ENCODE results near the gene INSYN1.
"Not testable (repeated sequence)": the region's sequence is repeated elsewhere in the genome, so short reads cannot be mapped to it uniquely, and the experiment has no call there.

Gene INSYN1

GRCh38 chr15:73702311-73703239 is 50.6 kb downstream of the INSYN1 start:
- H3K27ac ChIP-seq (ENCODE audit: insufficient read depth, low read depth, low read length, poor library complexity, severe bottlenecking); H3K27me3 ChIP-seq (ENCODE audit: control insufficient read depth, insufficient read depth, low read length, poor library complexity, severe bottlenecking); H3K4me3 ChIP-seq (ENCODE audit: insufficient read depth, low read depth, low read length); H3K4me1 ChIP-seq (ENCODE audit: control insufficient read depth, insufficient read depth, low read length); H3K9me3 ChIP-seq (ENCODE audit: control insufficient read depth, low read length): not testable (repeated sequence)
- WGBS, 2 experiments, result 95 to 96% methylated on average over 33 of the region's 33 CpGs
- H3K36me3 ChIP-seq (ENCODE audit: control insufficient read depth, insufficient read depth, low read length), result peaks cover 13% of the 10 kb centered on the region

DNA sequence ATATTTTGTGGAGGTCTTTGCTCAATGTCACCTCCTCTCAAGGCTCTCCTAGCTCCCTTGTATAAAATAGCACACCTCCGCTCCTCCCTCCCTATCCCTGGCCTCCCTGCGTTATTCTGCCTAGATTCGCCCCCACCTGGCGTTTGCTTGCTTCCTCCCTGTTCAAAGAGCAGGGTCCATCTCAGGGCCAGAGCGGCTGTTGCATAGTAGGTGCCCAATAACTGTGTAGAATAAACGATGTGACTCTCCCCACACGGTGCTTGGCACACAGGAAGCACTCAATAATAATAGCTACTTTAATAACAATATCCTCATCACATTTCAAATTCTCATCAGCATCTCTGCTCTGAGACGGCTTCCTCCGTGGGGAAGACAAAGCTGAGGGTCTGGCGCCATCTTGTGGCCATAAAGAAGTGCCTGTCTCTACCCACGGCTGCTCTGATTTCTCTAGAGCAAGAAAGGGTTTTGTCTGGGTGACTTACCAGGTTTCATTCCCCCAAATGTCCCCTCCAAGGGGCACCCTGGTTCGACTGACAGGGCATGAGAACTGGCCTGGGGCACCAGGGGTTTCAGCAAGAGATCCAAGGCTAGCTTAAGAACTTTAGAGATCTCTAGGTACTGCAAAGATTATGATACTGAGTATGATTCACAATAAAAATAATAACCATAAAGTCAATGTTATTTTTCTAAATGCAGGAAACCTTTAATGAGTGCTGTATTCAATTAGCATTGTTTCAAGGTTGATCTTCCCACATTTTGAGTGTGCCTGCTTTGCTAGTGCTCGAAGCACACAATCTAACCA is 52.9 kb downstream of the INSYN1 start:
- no peaks in the 10 kb centered on the region for H3K36me3 ChIP-seq (ENCODE audit: control insufficient read depth, insufficient read depth, low read length)
- H3K27me3 ChIP-seq (ENCODE audit: control insufficient read depth, insufficient read depth, low read length, poor library complexity, severe bottlenecking), result no peaks in the 10 kb centered on the region
- H3K4me1 ChIP-seq (ENCODE audit: control insufficient read depth, insufficient read depth, low read length), result peaks cover 9% of the 10 kb centered on the region
- H3K27ac ChIP-seq (ENCODE audit: insufficient read depth, low read depth, low read length, poor library complexity, severe bottlenecking), result no peak overlapping the region
- 31 to 38% methylated on average over 12 to 13 of the region's 13 CpGs for WGBS, 2 experiments
- no peak overlapping the region for H3K4me3 ChIP-seq (ENCODE audit: insufficient read depth, low read depth, low read length)
- H3K9me3 ChIP-seq (ENCODE audit: control insufficient read depth, low read length), result no peaks in the 10 kb centered on the region

GRCh38 chr15:73699249-73700040 is 53.7 kb downstream of the INSYN1 start:
- Histone ChIP-seq H3K4me3 (ENCODE audit: insufficient read depth, low read depth, low read length) (no peak overlapping the region), H3K9me3 (ENCODE audit: control insufficient read depth, low read length) (no peaks in the 10 kb centered on the region), H3K4me1 (ENCODE audit: control insufficient read depth, insufficient read depth, low read length) (peaks cover 9% of the 10 kb centered on the region), H3K36me3 (ENCODE audit: control insufficient read depth, insufficient read depth, low read length) (no peaks in the 10 kb centered on the region), H3K27ac (ENCODE audit: insufficient read depth, low read depth, low read length, poor library complexity, severe bottlenecking) (no peak overlapping the region), H3K27me3 (ENCODE audit: control insufficient read depth, insufficient read depth, low read length, poor library complexity, severe bottlenecking) (no peaks in the 10 kb centered on the region)
- WGBS, 2 experiments, result 88 to 92% methylated on average over 14 of the region's 14 CpGs

- no peaks in the 10 kb centered on the region for H3K36me3 ChIP-seq (ENCODE audit: control insufficient read depth, insufficient read depth, low read length)
- 55 to 60% methylated on average over 9 of the region's 9 CpGs for WGBS, 2 experiments
- no peak overlapping the region for H3K27ac ChIP-seq (ENCODE audit: insufficient read depth, low read depth, low read length, poor library complexity, severe bottlenecking)
- H3K4me1 ChIP-seq (ENCODE audit: control insufficient read depth, insufficient read depth, low read length), result peaks cover 10% of the 10 kb centered on the region
- H3K27me3 ChIP-seq (ENCODE audit: control insufficient read depth, insufficient read depth, low read length, poor library complexity, severe bottlenecking), result no peaks in the 10 kb centered on the region
- no peak overlapping the region for H3K4me3 ChIP-seq (ENCODE audit: insufficient read depth, low read depth, low read length)
- no peaks in the 10 kb centered on the region for H3K9me3 ChIP-seq (ENCODE audit: control insufficient read depth, low read length)
Observed at GRCh38 chr15:73697033-73697467, 56.1 kb downstream of the INSYN1 start.

- H3K27ac ChIP-seq (ENCODE audit: insufficient read depth, low read depth, low read length, poor library complexity, severe bottlenecking), result no peak overlapping the region
- H3K27me3 ChIP-seq (ENCODE audit: control insufficient read depth, insufficient read depth, low read length, poor library complexity, severe bottlenecking), result no peaks in the 10 kb centered on the region
- H3K36me3 ChIP-seq (ENCODE audit: control insufficient read depth, insufficient read depth, low read length), result no peaks in the 10 kb centered on the region
- WGBS, 2 experiments, result 98 to 100% methylated on average over 1 of the region's 1 CpG
- no peaks in the 10 kb centered on the region for H3K9me3 ChIP-seq (ENCODE audit: control insufficient read depth, low read length)
- H3K4me1 ChIP-seq (ENCODE audit: control insufficient read depth, insufficient read depth, low read length), result peaks cover 14% of the 10 kb centered on the region
- no peak overlapping the region for H3K4me3 ChIP-seq (ENCODE audit: insufficient read depth, low read depth, low read length)
Observed at GRCh38 chr15:73696641-73697001, 56.5 kb downstream of the INSYN1 start.

DNA sequence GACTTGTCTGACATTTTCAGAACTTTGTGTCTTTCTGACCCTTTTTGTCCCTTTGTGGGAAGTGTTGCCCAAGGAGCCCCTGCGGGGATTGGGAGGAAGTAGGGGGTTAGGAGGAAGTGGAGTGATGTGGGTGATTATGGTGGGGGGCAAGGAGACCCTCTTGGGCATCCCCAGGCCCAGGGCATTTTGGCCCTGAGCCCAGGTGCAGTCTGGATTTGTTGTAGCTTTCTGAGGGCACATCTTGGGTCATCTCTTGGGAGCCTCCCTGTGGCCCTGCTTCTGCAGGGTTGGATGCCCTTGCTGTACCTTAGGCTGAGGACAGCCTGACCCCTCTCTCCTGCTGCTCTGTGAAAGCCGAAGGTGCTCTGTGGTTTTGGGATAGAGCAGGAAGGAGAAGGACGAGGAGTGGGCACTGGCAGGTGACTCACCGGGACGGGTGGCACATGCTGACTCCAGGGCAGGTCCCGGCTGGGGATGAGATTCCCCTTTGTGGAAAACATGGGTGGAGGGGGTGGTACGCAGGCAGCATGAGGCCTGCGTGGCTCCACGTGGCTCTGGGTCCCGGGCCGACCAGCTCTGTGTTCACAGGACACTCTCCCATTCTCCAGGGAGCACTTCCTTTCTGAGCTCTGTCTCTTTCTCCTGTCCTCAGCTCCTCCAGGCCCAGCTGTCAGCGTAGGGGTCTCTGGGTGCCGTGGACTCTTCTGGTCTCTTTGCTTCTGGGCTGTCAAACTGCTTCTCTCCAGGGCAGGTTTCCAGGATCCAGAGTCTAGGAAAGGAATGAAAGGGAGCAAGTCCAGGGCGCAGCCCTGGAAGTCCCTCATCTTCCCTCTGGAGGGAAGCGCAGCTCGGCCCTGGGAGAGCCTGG is 57.1 kb downstream of the INSYN1 start:
- whole genome bisulfite sequencing, 2 experiments, result 90 to 91% methylated on average over 16 of the region's 16 CpGs
- Histone ChIP-seq H3K9me3 (ENCODE audit: control insufficient read depth, low read length) (no peaks in the 10 kb centered on the region), H3K4me3 (ENCODE audit: insufficient read depth, low read depth, low read length) (no peak overlapping the region), H3K4me1 (ENCODE audit: control insufficient read depth, insufficient read depth, low read length) (peaks cover 16% of the 10 kb centered on the region), H3K27ac (ENCODE audit: insufficient read depth, low read depth, low read length, poor library complexity, severe bottlenecking) (no peak overlapping the region), H3K27me3 (ENCODE audit: control insufficient read depth, insufficient read depth, low read length, poor library complexity, severe bottlenecking) (no peaks in the 10 kb centered on the region), H3K36me3 (ENCODE audit: control insufficient read depth, insufficient read depth, low read length) (no peaks in the 10 kb centered on the region)

- no peaks in the 10 kb centered on the region for H3K36me3 ChIP-seq (ENCODE audit: control insufficient read depth, insufficient read depth, low read length)
- no peaks in the 10 kb centered on the region for H3K9me3 ChIP-seq (ENCODE audit: control insufficient read depth, low read length)
- no peak overlapping the region for H3K4me3 ChIP-seq (ENCODE audit: insufficient read depth, low read depth, low read length)
- H3K4me1 ChIP-seq (ENCODE audit: control insufficient read depth, insufficient read depth, low read length), result peaks cover 16% of the 10 kb centered on the region
- 93 to 94% methylated on average over 4 to 5 of the region's 5 CpGs for WGBS, 2 experiments
- no peak overlapping the region for H3K27ac ChIP-seq (ENCODE audit: insufficient read depth, low read depth, low read length, poor library complexity, severe bottlenecking)
- H3K27me3 ChIP-seq (ENCODE audit: control insufficient read depth, insufficient read depth, low read length, poor library complexity, severe bottlenecking), result no peaks in the 10 kb centered on the region
Observed at GRCh38 chr15:73694419-73694818, 58.7 kb downstream of the INSYN1 start.

- Histone ChIP-seq H3K27me3 (ENCODE audit: control insufficient read depth, insufficient read depth, low read length, poor library complexity, severe bottlenecking) (no peaks in the 10 kb centered on the region), H3K27ac (ENCODE audit: insufficient read depth, low read depth, low read length, poor library complexity, severe bottlenecking) (no peak overlapping the region), H3K36me3 (ENCODE audit: control insufficient read depth, insufficient read depth, low read length) (no peaks in the 10 kb centered on the region), H3K4me1 (ENCODE audit: control insufficient read depth, insufficient read depth, low read length) (peaks cover 19% of the 10 kb centered on the region), H3K4me3 (ENCODE audit: insufficient read depth, low read depth, low read length) (no peak overlapping the region), H3K9me3 (ENCODE audit: control insufficient read depth, low read length) (no peaks in the 10 kb centered on the region)
- WGBS, 2 experiments, result 65 to 71% methylated on average over 6 of the region's 6 CpGs
Observed at GRCh38 chr15:73691396-73691795, 61.8 kb downstream of the INSYN1 start.

DNA sequence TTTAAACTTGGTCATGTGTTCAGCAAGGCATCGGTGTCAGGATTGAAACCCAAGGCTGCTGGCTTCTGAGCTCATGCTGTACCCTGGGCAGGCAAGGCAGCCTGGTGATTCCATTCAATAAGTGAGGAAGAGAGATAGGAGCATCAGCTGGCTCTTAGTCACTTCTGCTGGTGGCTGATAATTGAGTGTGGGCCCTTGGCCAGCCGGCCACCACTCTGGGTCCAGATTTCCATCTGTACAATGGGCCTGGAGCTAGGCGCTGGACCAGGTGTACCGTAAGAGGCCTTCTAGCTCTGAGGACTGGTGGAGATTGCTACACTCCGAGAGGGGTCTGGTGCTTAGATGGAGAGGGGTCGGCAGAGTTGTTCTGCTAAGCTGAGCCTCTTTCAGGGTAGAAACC is 64.7 kb downstream of the INSYN1 start:
- H3K36me3 ChIP-seq (ENCODE audit: control insufficient read depth, insufficient read depth, low read length), result no peaks in the 10 kb centered on the region
- 91 to 95% methylated on average over 6 of the region's 6 CpGs for WGBS, 2 experiments
- no peaks in the 10 kb centered on the region for H3K9me3 ChIP-seq (ENCODE audit: control insufficient read depth, low read length)
- H3K4me1 ChIP-seq (ENCODE audit: control insufficient read depth, insufficient read depth, low read length), result peaks cover 29% of the 10 kb centered on the region
- H3K27me3 ChIP-seq (ENCODE audit: control insufficient read depth, insufficient read depth, low read length, poor library complexity, severe bottlenecking), result no peaks in the 10 kb centered on the region
- no peak overlapping the region for H3K4me3 ChIP-seq (ENCODE audit: insufficient read depth, low read depth, low read length)
- no peak overlapping the region for H3K27ac ChIP-seq (ENCODE audit: insufficient read depth, low read depth, low read length, poor library complexity, severe bottlenecking)

Data from ectodermal cell (in vitro differentiated cells).